GDM1 (cell line): ENCODE data around the gene SLC22A14.

Experiments
- DNase-seq: peaks from one replicate; lab custom pipeline; 2025; lab: John Stamatoyannopoulos, UW

Gene SLC22A14

DNA sequence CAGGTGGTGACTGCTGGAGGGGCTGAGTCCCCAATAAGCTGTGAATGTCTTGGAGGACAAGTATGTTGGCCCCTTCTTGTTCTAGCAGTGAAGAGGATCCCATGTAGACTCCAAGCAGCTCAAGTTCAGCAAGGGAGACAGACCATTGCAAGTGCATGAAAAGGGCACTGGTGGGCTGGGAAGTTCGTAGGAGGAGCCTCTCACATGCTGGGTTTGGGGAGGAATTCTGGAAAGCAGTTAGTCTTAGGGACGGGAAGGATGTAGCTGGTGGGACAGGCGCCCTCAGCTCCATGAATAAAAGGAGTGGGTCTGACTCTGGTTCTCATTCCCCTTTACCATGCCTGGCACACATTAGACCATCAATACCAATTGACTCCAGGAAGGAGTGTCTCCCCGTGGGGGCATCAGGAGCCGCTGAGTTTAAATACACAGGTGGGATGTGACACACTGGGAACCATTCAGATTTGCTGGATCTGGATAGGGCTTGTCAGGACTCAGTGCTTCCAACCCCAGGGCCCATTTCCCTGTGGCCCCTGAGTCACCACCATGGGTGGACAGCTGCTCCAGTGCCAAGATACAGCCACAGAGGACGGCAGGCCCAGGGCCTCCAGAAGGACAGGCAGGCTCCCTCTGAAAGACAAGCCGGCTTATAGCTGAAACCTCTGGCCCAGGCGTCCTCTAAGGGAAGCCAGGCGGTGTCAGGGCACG lies 63.9 kb downstream of the SLC22A14 start:
- DNase-seq = no peak

DNA sequence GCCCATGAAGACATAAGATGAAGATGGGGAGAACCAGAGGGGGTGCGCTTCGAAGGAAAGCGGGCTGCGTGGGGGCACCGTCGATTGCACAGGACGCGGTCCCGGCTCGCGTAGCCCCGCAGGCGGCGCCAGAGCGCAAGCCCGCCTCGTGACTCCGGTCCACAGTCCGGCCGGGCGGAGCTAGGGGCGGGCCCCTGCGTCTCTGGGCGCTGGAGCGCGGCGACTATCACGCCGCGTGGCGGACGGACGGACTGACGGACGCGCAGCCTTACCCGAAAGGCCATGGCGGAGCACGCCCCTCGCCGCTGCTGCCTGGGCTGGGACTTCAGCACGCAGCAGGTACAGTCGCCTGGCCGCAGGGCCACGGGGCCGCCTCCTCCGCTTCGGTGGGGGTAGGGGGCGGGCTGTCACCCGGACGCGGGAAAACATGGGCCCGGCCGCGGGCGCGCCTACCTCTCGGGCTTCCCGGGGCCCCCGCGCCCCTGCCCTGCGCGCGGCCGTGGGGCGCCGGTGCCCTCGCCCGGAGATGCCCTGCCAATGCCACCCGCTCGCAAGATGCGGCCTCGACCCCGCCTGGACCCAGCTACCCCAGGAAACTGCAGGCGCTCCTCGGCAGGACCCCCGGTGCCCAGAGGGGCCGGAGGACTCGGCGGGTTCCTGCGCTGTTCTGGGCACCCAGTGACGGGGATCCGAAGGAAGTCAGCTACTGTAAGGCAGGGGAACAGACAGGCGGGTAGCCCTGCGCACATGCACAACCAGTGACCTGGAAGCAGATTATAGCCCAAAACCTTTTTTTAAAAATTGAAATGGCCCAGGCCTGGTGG lies 64.7 kb downstream of the SLC22A14 start, which contains the start of gene XYLB:
Gene XYLB, plus strand, starts transcription at position 199 of the 824 bp plus-strand sequence. Its CDS starts 84 bp downstream, at position 283.
- DNase-seq = peak; percentile 71

DNA sequence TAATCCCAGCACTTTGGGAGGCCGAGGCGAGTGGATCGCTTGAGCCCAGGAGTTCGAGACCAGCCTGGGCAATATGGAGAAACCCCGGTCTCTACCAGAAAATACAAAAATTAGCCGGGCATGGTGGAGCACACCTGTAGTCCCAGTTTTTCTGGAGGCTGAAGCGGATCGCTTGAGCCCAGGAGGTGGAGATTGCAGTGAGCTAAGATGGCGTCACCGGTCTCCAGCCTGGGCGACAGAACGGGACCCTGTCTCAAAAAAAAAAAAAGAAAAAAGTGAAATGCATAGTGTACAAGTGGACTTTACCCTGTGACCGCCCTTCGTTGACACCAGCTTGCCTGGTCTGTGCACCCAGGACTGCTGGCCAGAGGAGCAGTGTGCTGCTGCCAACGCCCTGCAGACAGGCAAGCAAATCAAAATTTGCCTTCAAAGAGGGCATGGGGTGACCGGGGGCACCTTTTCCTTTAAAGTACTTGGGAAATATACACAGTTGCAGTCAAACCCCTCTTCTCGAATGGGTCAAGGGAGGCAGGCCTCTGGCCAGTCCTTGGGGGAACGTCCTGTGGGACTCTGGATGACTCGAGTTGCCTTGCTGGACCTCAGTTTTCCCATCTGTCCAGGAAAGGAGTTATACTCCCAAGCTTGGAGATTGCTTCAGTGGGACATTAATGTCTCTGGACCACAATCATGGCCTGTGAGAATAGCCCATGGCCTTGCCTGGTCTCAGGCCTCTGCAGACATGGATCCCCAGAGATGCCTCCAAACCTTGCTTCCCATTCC lies 65.5 kb downstream of the SLC22A14 start:
- no peak for DNase-seq

DNA sequence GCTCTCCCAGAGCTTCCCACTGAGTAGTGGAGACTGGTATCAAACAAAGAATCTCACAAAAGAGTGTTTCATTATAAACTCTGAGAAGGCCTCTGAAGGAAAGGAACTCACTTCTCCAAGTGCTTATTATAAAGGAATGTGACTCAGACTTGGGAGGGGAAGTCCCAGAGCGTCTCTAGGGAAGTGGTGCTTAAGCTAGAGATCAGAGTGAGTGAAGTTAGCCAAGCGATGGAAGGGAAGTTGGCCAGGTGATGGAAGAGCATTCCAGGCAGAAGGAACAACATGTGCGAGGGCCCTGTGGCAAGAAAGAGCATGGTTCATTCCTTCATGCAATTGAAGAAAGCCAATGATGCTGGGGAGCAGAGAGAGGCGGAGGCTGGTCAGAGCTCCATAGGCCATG lies 66.8 kb downstream of the SLC22A14 start:
- no peak for DNase-seq

DNA sequence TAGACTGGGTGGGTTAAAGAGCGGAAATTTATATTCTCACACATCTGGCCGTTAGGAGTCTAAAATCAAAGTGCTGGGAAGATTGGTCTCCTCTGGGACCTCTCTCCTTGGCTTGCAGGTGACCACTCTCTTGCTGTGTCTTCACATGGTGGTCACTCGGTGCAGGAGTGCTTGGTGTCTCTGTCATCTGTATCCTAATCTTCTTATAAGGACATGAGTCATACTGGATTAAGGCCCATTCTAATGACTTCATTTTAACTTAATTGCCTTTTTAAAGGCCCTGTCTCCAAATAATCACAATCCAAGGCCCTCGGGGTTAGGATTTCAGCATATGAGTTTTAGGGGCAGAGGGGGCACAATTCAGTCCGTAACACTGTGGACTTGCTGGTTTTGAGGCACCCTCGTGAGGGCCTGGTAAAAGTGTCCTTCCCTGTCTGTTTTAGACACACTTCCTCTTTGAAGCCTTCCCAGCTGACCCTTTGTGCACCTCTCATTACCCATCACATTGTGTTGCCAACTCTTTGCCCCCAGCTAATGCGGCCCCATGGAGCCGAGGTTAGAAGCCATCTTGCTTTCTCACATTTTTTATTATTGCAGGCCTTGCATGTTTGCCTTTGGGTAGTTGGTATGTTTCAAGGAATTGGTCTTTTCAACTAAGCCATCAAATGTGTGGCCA lies 67.7 kb downstream of the SLC22A14 start:
- no peak for DNase-seq

DNA sequence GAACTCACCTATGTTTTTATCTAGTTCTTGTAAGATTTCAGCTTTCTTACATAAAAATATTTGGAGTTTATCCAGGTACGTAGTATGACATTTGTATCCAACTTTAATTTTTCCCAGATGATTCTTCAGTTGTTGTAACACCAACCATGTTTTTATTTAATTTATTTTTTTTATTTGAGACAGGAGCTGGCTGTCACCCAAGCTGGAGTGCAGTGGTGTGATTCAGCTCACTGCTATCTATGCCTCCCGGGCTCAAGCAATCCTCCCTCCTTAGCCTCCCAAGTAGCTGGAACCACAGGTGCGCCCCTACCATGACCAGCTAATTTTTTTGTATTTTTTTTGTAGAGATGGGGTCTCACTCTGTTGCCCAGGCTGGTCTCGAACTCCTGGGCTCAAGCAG lies 71.1 kb downstream of the SLC22A14 start:
- DNase-seq = no peak

DNA sequence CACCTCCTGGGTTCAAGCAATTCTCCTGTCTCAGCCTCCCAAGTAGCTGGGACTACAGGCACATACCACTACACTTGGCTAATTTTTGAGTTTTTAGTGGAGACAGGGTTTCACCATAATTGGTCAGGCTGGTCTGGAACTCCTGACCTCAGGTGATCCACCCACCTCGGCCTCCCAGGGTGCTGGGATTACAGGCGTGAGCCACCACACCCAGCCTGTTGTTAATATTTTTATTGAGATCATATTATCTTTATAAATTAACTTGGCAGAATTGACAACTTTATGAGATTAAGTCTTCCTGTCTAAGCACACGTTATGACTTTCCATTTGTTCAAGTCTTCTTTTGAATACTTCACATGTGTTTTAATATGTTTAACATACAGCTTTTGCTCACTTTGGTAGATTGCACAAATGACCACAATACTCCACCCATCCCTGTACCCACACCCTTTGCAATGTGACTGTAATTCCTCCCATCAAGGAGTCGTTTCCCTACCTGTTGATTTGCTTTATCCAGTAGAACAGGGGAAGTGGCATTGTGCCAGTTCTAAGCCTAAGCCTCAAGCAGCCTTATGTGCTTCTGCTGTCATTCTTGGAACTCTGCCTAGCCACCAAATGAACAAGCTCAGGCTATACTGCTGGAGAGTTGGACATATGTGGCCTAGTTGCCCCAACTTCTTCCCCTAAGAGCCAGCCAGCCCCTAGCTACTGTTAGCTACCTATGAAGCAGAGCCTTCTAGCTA lies 72.7 kb downstream of the SLC22A14 start:
- DNase-seq = peak; percentile 3

DNA sequence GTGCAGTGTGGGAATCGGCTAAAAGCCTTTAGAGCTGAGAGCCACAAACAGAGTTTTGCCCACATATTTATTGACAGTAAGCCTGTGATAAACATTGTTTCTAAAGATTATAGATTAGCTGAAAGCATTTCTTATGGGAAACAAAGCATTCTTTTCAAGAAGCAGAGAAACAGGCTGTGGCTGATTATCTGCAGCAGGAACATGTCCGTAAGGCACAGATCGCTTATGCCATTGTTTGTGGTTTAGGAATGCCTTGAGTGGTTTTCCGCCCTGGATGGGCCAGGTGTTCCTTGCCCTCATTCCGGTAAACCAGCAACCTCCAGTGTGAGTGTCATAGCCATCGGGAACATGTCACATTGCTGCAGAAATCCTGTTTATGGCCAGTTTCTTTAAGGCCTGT lies 76.9 kb downstream of the SLC22A14 start:
- DNase-seq = no peak

DNA sequence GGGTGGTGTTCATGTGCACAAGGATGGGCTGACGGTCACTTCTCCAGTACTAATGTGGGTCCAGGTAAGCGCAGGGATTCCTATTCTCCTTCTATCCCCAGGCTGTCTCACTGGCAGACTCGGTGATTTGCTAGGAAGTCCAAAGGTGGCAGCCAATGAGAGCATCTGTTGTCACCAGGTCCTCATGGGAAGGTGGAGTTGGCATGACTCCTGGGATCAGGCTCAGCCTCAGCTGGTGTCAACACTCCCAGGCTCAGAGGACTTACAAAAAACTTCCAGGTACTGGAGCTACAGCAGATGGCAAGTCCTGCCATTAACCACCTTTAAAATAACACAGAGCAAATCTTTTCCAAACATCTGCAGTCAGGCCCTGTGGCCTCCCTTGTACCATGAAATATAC lies 78.3 kb downstream of the SLC22A14 start:
- no peak for DNase-seq

DNA sequence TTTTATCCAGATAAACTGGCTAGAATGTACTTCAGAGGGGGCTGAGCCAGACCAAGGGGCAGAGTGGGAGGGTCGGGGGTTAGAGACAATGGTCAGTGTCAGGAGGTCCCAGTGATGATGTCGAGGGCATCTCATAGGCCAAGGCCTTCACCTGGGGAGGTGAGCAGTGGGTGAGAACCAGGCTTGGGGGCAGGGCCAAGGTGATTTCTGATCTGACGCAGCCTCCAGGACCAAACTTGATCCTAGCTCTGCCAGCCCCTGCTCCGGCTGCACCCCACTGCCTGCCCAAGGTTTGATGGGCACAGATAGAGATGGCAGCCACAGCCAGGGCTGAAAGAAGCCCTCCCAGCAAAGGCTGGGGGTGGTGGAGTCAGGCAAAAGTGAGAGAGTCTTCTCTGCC lies 79.4 kb downstream of the SLC22A14 start:
- no peak for DNase-seq

DNA sequence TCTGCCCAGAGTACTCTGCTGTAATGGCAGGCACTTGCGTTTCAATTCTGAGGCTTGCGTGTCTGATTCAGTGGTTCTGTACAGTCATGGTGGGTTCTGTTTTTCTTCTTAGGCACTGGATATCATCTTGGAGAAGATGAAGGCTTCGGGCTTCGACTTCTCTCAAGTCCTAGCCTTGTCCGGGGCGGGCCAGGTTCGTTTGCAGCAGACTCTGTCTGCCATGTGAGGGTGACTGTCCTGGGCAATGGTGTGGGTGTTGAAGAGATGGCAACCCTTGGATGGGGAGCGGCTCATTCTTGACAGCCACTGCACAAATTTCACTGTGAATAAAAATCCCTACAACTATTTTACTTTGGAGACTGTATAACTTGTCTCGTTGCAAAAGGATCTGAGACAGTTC lies 80.7 kb downstream of the SLC22A14 start:
- DNase-seq = no peak

DNA sequence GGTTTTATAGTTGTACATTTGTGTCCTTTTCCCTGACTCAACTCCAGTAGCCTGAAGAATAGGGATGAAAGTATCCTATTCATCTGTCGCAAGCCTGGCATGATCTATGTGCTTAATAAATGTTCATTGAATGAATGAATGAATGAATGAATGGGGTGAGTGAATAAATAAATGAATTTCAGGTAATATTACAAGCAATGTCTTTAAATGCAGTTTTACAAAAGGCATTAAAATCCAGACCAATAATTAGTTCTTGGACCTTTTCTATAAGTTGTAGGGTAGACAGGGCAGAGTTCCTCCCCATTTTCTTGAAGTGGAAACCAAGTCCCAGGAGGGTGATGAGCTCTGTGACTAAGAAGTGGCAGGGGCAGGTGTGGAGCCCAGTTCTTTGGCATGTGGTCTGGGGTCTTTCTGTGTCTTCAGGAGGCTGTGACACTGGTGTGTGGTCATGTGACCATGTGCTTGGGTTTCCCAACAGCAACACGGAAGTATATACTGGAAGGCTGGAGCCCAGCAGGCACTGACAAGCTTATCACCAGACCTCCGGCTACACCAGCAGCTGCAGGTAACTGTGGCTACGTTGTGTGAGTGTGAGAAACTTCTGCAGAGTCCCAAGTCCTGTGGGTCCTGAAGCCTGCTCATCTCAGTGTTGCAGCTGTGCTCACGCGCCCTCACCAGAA lies 82.8 kb downstream of the SLC22A14 start:
- DNase-seq = no peak

DNA sequence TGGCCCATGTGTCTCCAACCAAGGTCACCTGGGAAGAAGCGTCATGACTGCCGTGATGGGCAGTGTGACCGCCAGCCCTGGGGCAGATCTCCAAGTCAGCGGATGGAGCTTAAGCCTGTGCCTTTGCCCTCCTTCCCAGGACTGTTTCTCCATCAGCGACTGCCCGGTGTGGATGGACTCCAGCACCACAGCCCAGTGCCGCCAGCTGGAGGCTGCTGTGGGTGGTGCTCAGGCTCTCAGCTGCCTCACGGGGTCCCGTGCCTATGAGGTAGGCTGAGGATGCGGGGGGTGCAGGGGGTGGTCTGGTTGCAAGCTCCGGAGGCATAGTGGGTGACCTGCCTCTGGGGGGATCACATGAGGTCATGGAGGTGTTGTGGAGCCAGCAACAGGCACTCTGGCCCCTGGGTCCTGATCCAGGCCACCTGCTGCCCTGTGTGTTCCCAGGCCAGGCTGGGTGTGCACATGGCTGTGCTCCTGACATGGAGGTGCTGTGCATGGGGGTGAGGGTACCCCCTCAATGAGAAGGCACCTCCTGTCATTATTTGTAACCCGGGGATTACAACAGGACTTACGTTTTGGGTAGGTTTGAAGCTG lies 83.5 kb downstream of the SLC22A14 start:
- DNase-seq = no peak

DNA sequence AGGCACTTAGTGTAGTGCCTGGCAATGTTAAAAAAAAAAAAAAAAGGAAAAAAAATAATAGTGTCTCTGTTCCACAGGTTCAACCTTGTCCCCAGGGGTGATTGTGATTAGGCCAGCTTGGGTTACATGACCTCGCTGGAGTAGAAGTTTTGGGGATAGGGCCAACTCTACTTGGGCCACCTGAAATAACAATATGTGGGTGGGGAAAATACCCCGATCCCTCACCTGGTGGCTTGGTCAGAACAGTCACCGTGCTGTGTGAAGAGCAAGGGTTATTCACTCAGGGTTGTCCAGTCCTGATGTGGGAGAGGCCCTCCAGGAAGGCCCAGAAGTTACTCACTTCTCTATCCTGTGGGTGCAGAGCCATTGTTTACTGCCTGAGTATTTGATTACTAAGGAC lies 84.0 kb downstream of the SLC22A14 start:
- no peak for DNase-seq

DNA sequence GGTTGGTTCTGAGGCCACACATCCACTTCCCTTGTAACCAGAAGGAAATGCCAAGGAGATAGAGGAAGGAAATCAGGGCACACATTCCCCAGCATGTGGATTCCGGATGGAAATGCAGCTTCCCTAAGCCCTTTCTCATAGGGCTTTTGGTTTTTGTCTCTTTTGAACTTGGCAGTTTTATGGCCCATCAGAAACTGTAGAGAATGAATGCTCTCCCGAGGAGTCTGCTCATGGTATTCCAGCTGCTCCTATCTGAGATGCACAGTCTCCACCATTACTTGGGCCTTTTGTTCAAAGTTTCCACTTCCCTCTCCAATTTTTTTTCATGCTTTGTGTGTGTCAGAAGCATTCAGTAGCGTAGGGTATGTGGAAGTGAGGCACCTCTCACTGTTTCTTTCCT lies 85.7 kb downstream of the SLC22A14 start:
- no peak for DNase-seq
